Panc1 (cell line): ENCODE data around the gene MOBP. TPM values are rescaled to one million over a fixed set of nuclear protein-coding genes. Genes with fewer than 3 reads are reported as not detected.

Source experiments
- ATAC-seq: fragments of 200-7000 bp; cut with Tn5 transposase; 2 replicates; pipeline ENCODE4 v1.9.1; 2020; ENCODE audit warnings: mild to moderate bottlenecking, moderate library complexity
- BruUV-seq: library from RNA; stranded (reverse); fragments of 400-500 nt; replicated peaks from 2 replicates; lab custom pipeline; 2021; lab: Mats Ljungman, UMichigan
- CTCF ChIA-PET: fragments of 300-600 bp; sonication (Branson Sonifier 250); formaldehyde crosslinking; loops from one replicate; lab custom pipeline; 2022; ENCODE audit warnings: antibody characterized with exemption; lab: Charles Lee
- POLR2A ChIA-PET: fragments of 300-600 bp; sonication (Branson Sonifier 250); formaldehyde crosslinking; loops from one replicate; lab custom pipeline; 2022; ENCODE audit warnings: antibody characterized with exemption; lab: Charles Lee
- DNase-seq: peaks from one replicate; pipeline ENCODE4 v3.0.0-alpha.2; 2010; ENCODE audit warnings: low read depth, low spot score
- H3K27ac ChIP-seq: 2 replicates; pipeline ENCODE4 v1.5.1; 2011; ENCODE audit warnings: mild to moderate bottlenecking, low read length, inconsistent platforms
- H3K27me3 ChIP-seq: fragments of 200-500 bp; sonication (Bioruptor generic); 2 replicates; pipeline ENCODE4 v1.6.0; 2014; ENCODE audit warnings: low read length, inconsistent platforms; ENCODE audit not compliant: control insufficient read depth, insufficient read depth
- H3K36me3 ChIP-seq: fragments of 200-500 bp; sonication (Bioruptor generic); 2 replicates; pipeline ENCODE4 v1.5.1; 2014; ENCODE audit warnings: inconsistent platforms, mild to moderate bottlenecking, low read length, moderate library complexity; ENCODE audit not compliant: control insufficient read depth, insufficient read depth
- H3K4me1 ChIP-seq: 2 replicates; pipeline ENCODE4 v1.5.1; 2011; ENCODE audit warnings: inconsistent platforms, mild to moderate bottlenecking, low read length, moderate library complexity; ENCODE audit not compliant: control insufficient read depth, insufficient read depth
- H3K4me3 ChIP-seq, 2 experiments: 2 replicates each; pipeline ENCODE4 v1.5.1; 2011 to 2012; ENCODE audit warnings: low read depth in 2 of 2, low read length in 2 of 2, mild to moderate bottlenecking in 2 of 2, inconsistent platforms in 1 of 2, moderate library complexity in 1 of 2
- H3K9me3 ChIP-seq: fragments of 200-500 bp; sonication (Bioruptor generic); 2 replicates; pipeline ENCODE4 v1.5.1; 2014; ENCODE audit warnings: low read depth, mild to moderate bottlenecking, inconsistent platforms, low read length, moderate library complexity; ENCODE audit not compliant: control insufficient read depth, insufficient read depth
- POLR2AphosphoS5 ChIP-seq: IDR thresholded peaks from 2 replicates; pipeline ENCODE4 v1.6.1; 2012; ENCODE audit warnings: mild to moderate bottlenecking, low read depth, low read length, moderate library complexity
- SIN3A ChIP-seq: IDR thresholded peaks from 2 replicates; pipeline ENCODE4 v1.6.1; 2012; ENCODE audit warnings: low read depth, mild to moderate bottlenecking, low read length, moderate library complexity, borderline replicate concordance; ENCODE audit not compliant: insufficient read depth
- TCF7L2 ChIP-seq: IDR thresholded peaks from 2 replicates; pipeline ENCODE4 v1.6.1; 2011; ENCODE audit warnings: mild to moderate bottlenecking, low read depth, low read length, inconsistent platforms
- in situ Hi-C: cut with HindIII; loops from 2 replicates; pipeline ENCODE4 v1.10.0; 2016; ENCODE audit warnings: low sequenced_read_pairs, low pct_unique_long_range_greater_than_20kb
- intact Hi-C: fragments of 100-400 bp; cut with micrococcal nuclease; formaldehyde crosslinking; loops from one replicate; pipeline ENCODE4 v1.10.0; 2022; ENCODE audit not compliant: unreplicated experiment
- total RNA-seq: library from RNA; stranded (reverse); gene quantifications from one replicate; pipeline ENCODE4 v1.2.1, GENCODE V29; 2021; ENCODE audit not compliant: unreplicated experiment
- TF ChIP-seq, protein P1 (sequence below), 2 experiments: IDR thresholded peaks; 2 replicates each; pipeline ENCODE4 v1.6.1; 2011 to 2012; ENCODE audit warnings: low read depth in 2 of 2, control low read depth in 1 of 2, low read length in 1 of 2, mild to moderate bottlenecking in 1 of 2, moderate library complexity in 1 of 2; ENCODE audit not compliant: insufficient read depth in 1 of 2
- TF ChIP-seq, protein P2 (sequence below): fragments of 450-650 bp; IDR thresholded peaks from 2 replicates; pipeline ENCODE4 v1.5.1; 2017; ENCODE audit warnings: mild to moderate bottlenecking

The MOBP gene
- total RNA-seq, 1 experiment from 2014 or later: not detected

DNA sequence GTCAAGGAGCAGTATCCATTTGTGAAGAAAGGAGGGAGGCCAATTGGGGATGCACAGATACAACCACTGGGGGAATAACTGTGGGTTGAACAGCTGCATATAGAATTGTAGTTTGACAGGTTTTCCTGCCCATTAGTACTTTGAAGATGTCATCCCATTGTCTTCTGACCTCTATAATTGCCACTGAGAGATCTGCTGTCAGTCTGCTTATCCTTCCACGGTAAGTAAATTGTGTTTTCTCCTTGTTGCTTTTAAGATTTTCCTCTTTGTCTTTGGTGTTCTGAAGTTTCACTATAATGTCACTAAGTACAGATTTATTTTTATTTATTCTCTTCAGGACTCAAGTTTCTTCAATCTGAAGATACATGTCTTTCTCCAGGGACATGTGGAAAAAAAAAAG, 56.6 kb downstream of the MOBP start:
- in situ Hi-C loops: no loop called here
- Histone ChIP-seq H3K27me3 (no peaks in the 10 kb centered on the region), H3K4me3 (no peak overlapping the region), H3K4me1 (no peaks in the 10 kb centered on the region), H3K27ac (no peak overlapping the region), H3K9me3 (0 out of 2 replicates have a peak, but pooled peaks cover 2% of the 10 kb centered on the region), H3K36me3 (no peaks in the 10 kb centered on the region)
- ChIA-PET POLR2A (no interaction called here), CTCF (no interaction called here)
- no TSS peak for BruUV-seq
- no peak for TF ChIP-seq SIN3A
- TF ChIP-seq, protein P1, sequence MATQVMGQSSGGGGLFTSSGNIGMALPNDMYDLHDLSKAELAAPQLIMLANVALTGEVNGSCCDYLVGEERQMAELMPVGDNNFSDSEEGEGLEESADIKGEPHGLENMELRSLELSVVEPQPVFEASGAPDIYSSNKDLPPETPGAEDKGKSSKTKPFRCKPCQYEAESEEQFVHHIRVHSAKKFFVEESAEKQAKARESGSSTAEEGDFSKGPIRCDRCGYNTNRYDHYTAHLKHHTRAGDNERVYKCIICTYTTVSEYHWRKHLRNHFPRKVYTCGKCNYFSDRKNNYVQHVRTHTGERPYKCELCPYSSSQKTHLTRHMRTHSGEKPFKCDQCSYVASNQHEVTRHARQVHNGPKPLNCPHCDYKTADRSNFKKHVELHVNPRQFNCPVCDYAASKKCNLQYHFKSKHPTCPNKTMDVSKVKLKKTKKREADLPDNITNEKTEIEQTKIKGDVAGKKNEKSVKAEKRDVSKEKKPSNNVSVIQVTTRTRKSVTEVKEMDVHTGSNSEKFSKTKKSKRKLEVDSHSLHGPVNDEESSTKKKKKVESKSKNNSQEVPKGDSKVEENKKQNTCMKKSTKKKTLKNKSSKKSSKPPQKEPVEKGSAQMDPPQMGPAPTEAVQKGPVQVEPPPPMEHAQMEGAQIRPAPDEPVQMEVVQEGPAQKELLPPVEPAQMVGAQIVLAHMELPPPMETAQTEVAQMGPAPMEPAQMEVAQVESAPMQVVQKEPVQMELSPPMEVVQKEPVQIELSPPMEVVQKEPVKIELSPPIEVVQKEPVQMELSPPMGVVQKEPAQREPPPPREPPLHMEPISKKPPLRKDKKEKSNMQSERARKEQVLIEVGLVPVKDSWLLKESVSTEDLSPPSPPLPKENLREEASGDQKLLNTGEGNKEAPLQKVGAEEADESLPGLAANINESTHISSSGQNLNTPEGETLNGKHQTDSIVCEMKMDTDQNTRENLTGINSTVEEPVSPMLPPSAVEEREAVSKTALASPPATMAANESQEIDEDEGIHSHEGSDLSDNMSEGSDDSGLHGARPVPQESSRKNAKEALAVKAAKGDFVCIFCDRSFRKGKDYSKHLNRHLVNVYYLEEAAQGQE (IDR thresholded peaks at IDR 0.05; ENCODE audit: insufficient read depth in 1 of 2, low read depth in 2 of 2, low read length in 1 of 2): no peak
- TF ChIP-seq TCF7L2: no peak
- no peak for TF ChIP-seq POLR2AphosphoS5
- TF ChIP-seq, protein P2, sequence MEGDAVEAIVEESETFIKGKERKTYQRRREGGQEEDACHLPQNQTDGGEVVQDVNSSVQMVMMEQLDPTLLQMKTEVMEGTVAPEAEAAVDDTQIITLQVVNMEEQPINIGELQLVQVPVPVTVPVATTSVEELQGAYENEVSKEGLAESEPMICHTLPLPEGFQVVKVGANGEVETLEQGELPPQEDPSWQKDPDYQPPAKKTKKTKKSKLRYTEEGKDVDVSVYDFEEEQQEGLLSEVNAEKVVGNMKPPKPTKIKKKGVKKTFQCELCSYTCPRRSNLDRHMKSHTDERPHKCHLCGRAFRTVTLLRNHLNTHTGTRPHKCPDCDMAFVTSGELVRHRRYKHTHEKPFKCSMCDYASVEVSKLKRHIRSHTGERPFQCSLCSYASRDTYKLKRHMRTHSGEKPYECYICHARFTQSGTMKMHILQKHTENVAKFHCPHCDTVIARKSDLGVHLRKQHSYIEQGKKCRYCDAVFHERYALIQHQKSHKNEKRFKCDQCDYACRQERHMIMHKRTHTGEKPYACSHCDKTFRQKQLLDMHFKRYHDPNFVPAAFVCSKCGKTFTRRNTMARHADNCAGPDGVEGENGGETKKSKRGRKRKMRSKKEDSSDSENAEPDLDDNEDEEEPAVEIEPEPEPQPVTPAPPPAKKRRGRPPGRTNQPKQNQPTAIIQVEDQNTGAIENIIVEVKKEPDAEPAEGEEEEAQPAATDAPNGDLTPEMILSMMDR: no peak
- DNase-seq (no peak), ATAC-seq (no peak)
- intact Hi-C loops: no loop called here

DNA sequence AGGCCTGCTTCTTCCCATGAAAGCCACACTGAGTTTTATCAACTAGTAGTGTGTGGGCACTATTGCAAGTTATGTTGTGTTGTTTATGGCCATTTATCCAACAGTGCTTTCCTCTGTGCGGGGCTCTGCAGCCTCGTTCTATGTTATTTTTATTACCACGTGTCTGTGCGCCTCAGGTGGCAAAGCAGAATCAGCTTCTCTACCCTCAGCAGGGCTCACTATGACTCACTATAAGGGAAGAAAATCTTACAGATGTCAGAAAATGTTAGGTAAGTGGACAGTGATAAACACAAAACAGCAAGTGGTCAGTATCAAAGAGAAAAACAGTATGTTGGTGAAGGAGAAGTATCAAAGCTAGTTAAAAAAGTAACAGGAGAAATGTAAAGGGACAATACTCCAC, 61.4 kb downstream of the MOBP start:
- H3K4me1 ChIP-seq: no peaks in the 10 kb centered on the region
- DNase-seq (no peak), ATAC-seq (no peak)
- TF ChIP-seq, protein P1 (IDR thresholded peaks at IDR 0.05; ENCODE audit: insufficient read depth in 1 of 2, low read depth in 2 of 2, low read length in 1 of 2): no peak
- no peak for TF ChIP-seq POLR2AphosphoS5
- TF ChIP-seq, protein P2: no peak
- no peak for TF ChIP-seq SIN3A
- TF ChIP-seq TCF7L2: no peak
- no TSS peak for BruUV-seq
- in situ Hi-C loops (no loop called here), intact Hi-C loops (no loop called here)
- no peak overlapping the region for H3K4me3 ChIP-seq
- H3K36me3 ChIP-seq: no peaks in the 10 kb centered on the region
- H3K27me3 ChIP-seq: no peaks in the 10 kb centered on the region
- CTCF ChIA-PET: no interaction called here
- POLR2A ChIA-PET: no interaction called here
- H3K27ac ChIP-seq: no peak overlapping the region
- H3K9me3 ChIP-seq: no peaks in the 10 kb centered on the region
